ENCODE measurements around the gene SLC19A1. TPM values are rescaled to one million over a fixed set of nuclear protein-coding genes. Genes with fewer than 3 reads are reported as not detected.
A peak's percentile ranks its signal among the peaks of the same experiment; 100 is the strongest.
"Not testable (repeated sequence)": the region's sequence is repeated elsewhere in the genome, so short reads cannot be mapped to it uniquely, and the experiment has no call there.

Gene SLC19A1
- total and polyA plus RNA-seq, 2 donors (not counting 1 experiment from before 2014, with no cell fraction given): 1.7 to 2.1 TPM

GRCh38 chr21:45562402-45562801, 20.2 kb upstream of the SLC19A1 start:
- Histone ChIP-seq H3K4me2 (ENCODE audit: extremely low read depth, insufficient read depth, low read length) (no peak overlapping the region), H3K27ac (ENCODE audit: insufficient read depth, low read length) (no peak overlapping the region), H3K27me3 (ENCODE audit: control insufficient read depth, insufficient read depth, low read length) (peaks cover 5% of the 10 kb centered on the region), H3K79me2 (ENCODE audit: control insufficient read depth, insufficient read depth, low read length) (no peaks in the 10 kb centered on the region), H3K4me1 (ENCODE audit: control insufficient read depth, extremely low read depth, insufficient read depth, low read length) (no peaks in the 10 kb centered on the region), H4K20me1 (ENCODE audit: control insufficient read depth, extremely low read depth, insufficient read depth, low read length) (no peaks in the 10 kb centered on the region), H3K9me3 (ENCODE audit: control insufficient read depth, insufficient read depth, low read depth, low read length) (no peaks in the 10 kb centered on the region), H3K36me3 (ENCODE audit: control insufficient read depth, insufficient read depth, low read length) (no peaks in the 10 kb centered on the region), H3K4me3 (replicated peaks in 1 of 4; ENCODE audit: control extremely low read depth in 1 of 4, insufficient read depth in 1 of 4, low read depth in 3 of 4, low read length in 4 of 4) (no peak overlapping the region), H2AFZ (ENCODE audit: low read length) (no peak overlapping the region), H3K9ac (ENCODE audit: insufficient read depth, low read length) (no peak overlapping the region)
- peak in 1 of 2 donors; percentile 8 for DNase-seq (ENCODE audit: low read depth in 2 of 2)
- TF ChIP-seq EZH2 (IDR thresholded peaks at IDR 0.05; ENCODE audit: low read length, missing control alignments) (no peak), CTCF (conservative IDR thresholded peaks at IDR 0.05 in 1 of 2, IDR thresholded peaks at IDR 0.05 in 1 of 2; ENCODE audit: low read depth in 1 of 2, low read length in 2 of 2) (no peak)

- H3K27ac ChIP-seq (ENCODE audit: insufficient read depth, low read length); H3K9ac ChIP-seq (ENCODE audit: insufficient read depth, low read length); H3K27me3 ChIP-seq (ENCODE audit: control insufficient read depth, insufficient read depth, low read length); H2AFZ ChIP-seq (ENCODE audit: low read length); H3K4me1 ChIP-seq (ENCODE audit: control insufficient read depth, extremely low read depth, insufficient read depth, low read length); H3K36me3 ChIP-seq (ENCODE audit: control insufficient read depth, insufficient read depth, low read length); H3K4me3 ChIP-seq (replicated peaks in 1 of 4; ENCODE audit: control extremely low read depth in 1 of 4, insufficient read depth in 1 of 4, low read depth in 3 of 4, low read length in 4 of 4); H3K4me2 ChIP-seq (ENCODE audit: extremely low read depth, insufficient read depth, low read length); H4K20me1 ChIP-seq (ENCODE audit: control insufficient read depth, extremely low read depth, insufficient read depth, low read length); H3K79me2 ChIP-seq (ENCODE audit: control insufficient read depth, insufficient read depth, low read length); DNase-seq (ENCODE audit: low read depth in 2 of 2); H3K9me3 ChIP-seq (ENCODE audit: control insufficient read depth, insufficient read depth, low read depth, low read length): not testable (repeated sequence)
These were observed 19.0 kb upstream of the SLC19A1 start for GRCh38 chr21:45561241-45561640.

- Histone ChIP-seq H3K4me3 (replicated peaks in 1 of 4; ENCODE audit: control extremely low read depth in 1 of 4, insufficient read depth in 1 of 4, low read depth in 3 of 4, low read length in 4 of 4) (no peak overlapping the region), H3K4me1 (ENCODE audit: control insufficient read depth, extremely low read depth, insufficient read depth, low read length) (no peaks in the 10 kb centered on the region), H3K27me3 (ENCODE audit: control insufficient read depth, insufficient read depth, low read length) (peaks cover 4% of the 10 kb centered on the region), H3K4me2 (ENCODE audit: extremely low read depth, insufficient read depth, low read length) (no peak overlapping the region), H4K20me1 (ENCODE audit: control insufficient read depth, extremely low read depth, insufficient read depth, low read length) (no peaks in the 10 kb centered on the region), H3K36me3 (ENCODE audit: control insufficient read depth, insufficient read depth, low read length) (no peaks in the 10 kb centered on the region), H3K9ac (ENCODE audit: insufficient read depth, low read length) (no peak overlapping the region), H2AFZ (ENCODE audit: low read length) (no peak overlapping the region), H3K9me3 (ENCODE audit: control insufficient read depth, insufficient read depth, low read depth, low read length) (no peaks in the 10 kb centered on the region), H3K79me2 (ENCODE audit: control insufficient read depth, insufficient read depth, low read length) (no peaks in the 10 kb centered on the region), H3K27ac (ENCODE audit: insufficient read depth, low read length) (no peak overlapping the region)
- no peak for DNase-seq (ENCODE audit: low read depth in 2 of 2)
- TF ChIP-seq EZH2 (IDR thresholded peaks at IDR 0.05; ENCODE audit: low read length, missing control alignments) (no peak), CTCF (conservative IDR thresholded peaks at IDR 0.05 in 1 of 2, IDR thresholded peaks at IDR 0.05 in 1 of 2; ENCODE audit: low read depth in 1 of 2, low read length in 2 of 2) (no peak)
These were observed 18.1 kb upstream of the SLC19A1 start for GRCh38 chr21:45560106-45561021.
